HepG2 (cell line): Measurements from ENCODE around the gene SSNA1. TPM values are rescaled to one million over a fixed set of nuclear protein-coding genes. Genes with fewer than 3 reads are reported as not detected.

Source experiments
- ARNT2 ChIP-seq: sonication (generic); formaldehyde crosslinking; IDR thresholded peaks from 2 replicates; pipeline ENCODE4 v1.8.0; 2022; ENCODE audit warnings: mild to moderate bottlenecking, low read depth, missing genetic modification reagents, moderate library complexity
- EZH2 ChIP-seq: conservative IDR thresholded peaks from 2 replicates; pipeline ENCODE4 v1.6.1; 2012; ENCODE audit warnings: mild to moderate bottlenecking, low read depth, low read length, moderate library complexity
- HOXA5 ChIP-seq: sonication (generic); formaldehyde crosslinking; IDR thresholded peaks from 2 replicates; pipeline ENCODE4 v1.4.0; 2020; ENCODE audit warnings: missing genetic modification reagents
- IKZF1 ChIP-seq: fragments of 450-650 bp; IDR thresholded peaks from 2 replicates; pipeline ENCODE4 v1.7.1; 2016
- KDM1A ChIP-seq: IDR thresholded peaks from 2 replicates; pipeline ENCODE4 v1.6.1; 2016; ENCODE audit warnings: missing compliant biosample characterization
- MAFF ChIP-seq: IDR thresholded peaks from 2 replicates; pipeline ENCODE4 v1.6.1; 2011; ENCODE audit warnings: low read depth, low read length, improper control_type of control experiment
- NR2C2 ChIP-seq: sonication (generic); formaldehyde crosslinking; IDR thresholded peaks from 2 replicates; pipeline ENCODE4 v1.4.0; 2020; ENCODE audit warnings: missing genetic modification reagents, mild to moderate bottlenecking, moderate library complexity, borderline replicate concordance
- PCBP1 ChIP-seq: fragments of 200-400 bp; formaldehyde crosslinking; IDR thresholded peaks from 2 replicates; pipeline ENCODE4 v1.6.1; 2017; ENCODE audit warnings: mild to moderate bottlenecking, low read depth, low read length, borderline replicate concordance
- PHB2 ChIP-seq: fragments of 450-650 bp; IDR thresholded peaks from 2 replicates; pipeline ENCODE4 v1.6.1; 2018; ENCODE audit not compliant: partially characterized antibody
- PHF5A ChIP-seq: IDR thresholded peaks from one replicate; pipeline ENCODE4 v1.6.1; 2018; ENCODE audit warnings: low read depth, missing genetic modification reagents; ENCODE audit not compliant: unreplicated experiment
- POLR2G ChIP-seq: fragments of 200-400 bp; formaldehyde crosslinking; IDR thresholded peaks from 2 replicates; pipeline ENCODE4 v1.6.1; 2018; ENCODE audit warnings: mild to moderate bottlenecking, low read depth, low read length, moderate library complexity
- SETDB1 ChIP-seq: sonication (generic); formaldehyde crosslinking; IDR thresholded peaks from 2 replicates; pipeline ENCODE4 v1.5.1; 2020; ENCODE audit warnings: missing genetic modification reagents, mild to moderate bottlenecking, borderline replicate concordance
- SPEN ChIP-seq: sonication (generic); formaldehyde crosslinking; IDR thresholded peaks from 2 replicates; pipeline ENCODE4 v1.5.1; 2020; ENCODE audit warnings: low read depth, mild to moderate bottlenecking, missing genetic modification reagents
- ZFAT ChIP-seq: sonication (generic); formaldehyde crosslinking; conservative IDR thresholded peaks from 2 replicates; pipeline ENCODE4 v1.8.1; 2023; ENCODE audit warnings: missing genetic modification reagents, inconsistent platforms
- ZNF20 ChIP-seq: sonication (generic); formaldehyde crosslinking; IDR thresholded peaks from 2 replicates; pipeline ENCODE4 v1.4.0; 2020; ENCODE audit warnings: mild to moderate bottlenecking, moderate library complexity, missing genetic modification reagents
- ZNF34 ChIP-seq: sonication (generic); formaldehyde crosslinking; IDR thresholded peaks from 2 replicates; pipeline ENCODE4 v1.4.0; 2020; ENCODE audit warnings: mild to moderate bottlenecking, missing genetic modification reagents, borderline replicate concordance
- ZNF367 ChIP-seq: sonication (generic); formaldehyde crosslinking; IDR thresholded peaks from 2 replicates; pipeline ENCODE4 v1.4.0; 2020; ENCODE audit warnings: missing genetic modification reagents, borderline replicate concordance
- ZNF569 ChIP-seq: sonication (generic); formaldehyde crosslinking; IDR thresholded peaks from 2 replicates; pipeline ENCODE4 v1.5.0; 2020; ENCODE audit warnings: mild to moderate bottlenecking, missing genetic modification reagents, moderate library complexity, borderline replicate concordance
- ZNF660 ChIP-seq: sonication (generic); formaldehyde crosslinking; IDR thresholded peaks from 2 replicates; pipeline ENCODE4 v1.5.1; 2020; ENCODE audit warnings: mild to moderate bottlenecking, low read depth, missing genetic modification reagents, borderline replicate concordance
- ZNF775 ChIP-seq: sonication (generic); formaldehyde crosslinking; IDR thresholded peaks from 2 replicates; pipeline ENCODE4 v1.4.0; 2020; ENCODE audit warnings: missing genetic modification reagents, mild to moderate bottlenecking, moderate library complexity, borderline replicate concordance
- ZSCAN12 ChIP-seq: sonication (generic); formaldehyde crosslinking; IDR thresholded peaks from 2 replicates; pipeline ENCODE4 v1.9.0; 2021; ENCODE audit warnings: mild to moderate bottlenecking, missing genetic modification reagents
- ZSCAN29 ChIP-seq: sonication (generic); formaldehyde crosslinking; conservative IDR thresholded peaks from 2 replicates; pipeline ENCODE4 v1.4.0; 2020; ENCODE audit warnings: mild to moderate bottlenecking, missing genetic modification reagents
- polyA plus RNA-seq, 8 experiments: library from polyadenylated mRNA; depleted of rRNA in 3 of 8; stranded (reverse) in 7 of 8; unstranded in 1 of 8; fragments of >200 nt; fragmentation: Illumina TruSeq in 4 of 8; extraction: Trizol in 4 of 8; gene quantifications; 2 replicates each; pipeline versions ENCODE4 v1.2.1 to v1.2.3, GENCODE V29; 2011 to 2016; ENCODE audit warnings: low read depth in 4 of 8, missing spikeins in 1 of 8, mixed read lengths in 1 of 8; ENCODE audit not compliant: insufficient read depth in 1 of 8
- total RNA-seq, 5 experiments: library from RNA; depleted of rRNA; stranded (reverse); fragments of >200 nt; fragmentation: Illumina TruSeq; extraction: Trizol; gene quantifications; 2 replicates each; pipeline ENCODE4 v1.2.3, GENCODE V29; 2016; ENCODE audit warnings: low read depth in 1 of 5
- TF ChIP-seq, protein P1 (sequence below): IDR thresholded peaks from 2 replicates; pipeline ENCODE4 v1.6.1; 2016; ENCODE audit warnings: low read depth, missing genetic modification reagents, missing compliant biosample characterization
- TF ChIP-seq, protein P2 (sequence below): sonication (generic); formaldehyde crosslinking; IDR thresholded peaks from 2 replicates; pipeline ENCODE4 v1.4.0; 2020; ENCODE audit warnings: missing genetic modification reagents, borderline replicate concordance
- TF ChIP-seq, protein P3 (sequence below): sonication (generic); formaldehyde crosslinking; IDR thresholded peaks from 2 replicates; pipeline ENCODE4 v1.8.0; 2022; ENCODE audit warnings: missing genetic modification reagents, mild to moderate bottlenecking, borderline replicate concordance

The SSNA1 gene
- total and polyA plus RNA-seq, 2 of the 13 experiments (the other 11 are each of a cell fraction or from before 2014, with no cell fraction given) = 35.9 to 49.4 TPM

- TF ChIP-seq, protein P1, sequence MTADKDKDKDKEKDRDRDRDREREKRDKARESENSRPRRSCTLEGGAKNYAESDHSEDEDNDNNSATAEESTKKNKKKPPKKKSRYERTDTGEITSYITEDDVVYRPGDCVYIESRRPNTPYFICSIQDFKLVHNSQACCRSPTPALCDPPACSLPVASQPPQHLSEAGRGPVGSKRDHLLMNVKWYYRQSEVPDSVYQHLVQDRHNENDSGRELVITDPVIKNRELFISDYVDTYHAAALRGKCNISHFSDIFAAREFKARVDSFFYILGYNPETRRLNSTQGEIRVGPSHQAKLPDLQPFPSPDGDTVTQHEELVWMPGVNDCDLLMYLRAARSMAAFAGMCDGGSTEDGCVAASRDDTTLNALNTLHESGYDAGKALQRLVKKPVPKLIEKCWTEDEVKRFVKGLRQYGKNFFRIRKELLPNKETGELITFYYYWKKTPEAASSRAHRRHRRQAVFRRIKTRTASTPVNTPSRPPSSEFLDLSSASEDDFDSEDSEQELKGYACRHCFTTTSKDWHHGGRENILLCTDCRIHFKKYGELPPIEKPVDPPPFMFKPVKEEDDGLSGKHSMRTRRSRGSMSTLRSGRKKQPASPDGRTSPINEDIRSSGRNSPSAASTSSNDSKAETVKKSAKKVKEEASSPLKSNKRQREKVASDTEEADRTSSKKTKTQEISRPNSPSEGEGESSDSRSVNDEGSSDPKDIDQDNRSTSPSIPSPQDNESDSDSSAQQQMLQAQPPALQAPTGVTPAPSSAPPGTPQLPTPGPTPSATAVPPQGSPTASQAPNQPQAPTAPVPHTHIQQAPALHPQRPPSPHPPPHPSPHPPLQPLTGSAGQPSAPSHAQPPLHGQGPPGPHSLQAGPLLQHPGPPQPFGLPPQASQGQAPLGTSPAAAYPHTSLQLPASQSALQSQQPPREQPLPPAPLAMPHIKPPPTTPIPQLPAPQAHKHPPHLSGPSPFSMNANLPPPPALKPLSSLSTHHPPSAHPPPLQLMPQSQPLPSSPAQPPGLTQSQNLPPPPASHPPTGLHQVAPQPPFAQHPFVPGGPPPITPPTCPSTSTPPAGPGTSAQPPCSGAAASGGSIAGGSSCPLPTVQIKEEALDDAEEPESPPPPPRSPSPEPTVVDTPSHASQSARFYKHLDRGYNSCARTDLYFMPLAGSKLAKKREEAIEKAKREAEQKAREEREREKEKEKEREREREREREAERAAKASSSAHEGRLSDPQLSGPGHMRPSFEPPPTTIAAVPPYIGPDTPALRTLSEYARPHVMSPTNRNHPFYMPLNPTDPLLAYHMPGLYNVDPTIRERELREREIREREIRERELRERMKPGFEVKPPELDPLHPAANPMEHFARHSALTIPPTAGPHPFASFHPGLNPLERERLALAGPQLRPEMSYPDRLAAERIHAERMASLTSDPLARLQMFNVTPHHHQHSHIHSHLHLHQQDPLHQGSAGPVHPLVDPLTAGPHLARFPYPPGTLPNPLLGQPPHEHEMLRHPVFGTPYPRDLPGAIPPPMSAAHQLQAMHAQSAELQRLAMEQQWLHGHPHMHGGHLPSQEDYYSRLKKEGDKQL (CRISPR knock-in tag) = no peak
- TF ChIP-seq, protein P2, sequence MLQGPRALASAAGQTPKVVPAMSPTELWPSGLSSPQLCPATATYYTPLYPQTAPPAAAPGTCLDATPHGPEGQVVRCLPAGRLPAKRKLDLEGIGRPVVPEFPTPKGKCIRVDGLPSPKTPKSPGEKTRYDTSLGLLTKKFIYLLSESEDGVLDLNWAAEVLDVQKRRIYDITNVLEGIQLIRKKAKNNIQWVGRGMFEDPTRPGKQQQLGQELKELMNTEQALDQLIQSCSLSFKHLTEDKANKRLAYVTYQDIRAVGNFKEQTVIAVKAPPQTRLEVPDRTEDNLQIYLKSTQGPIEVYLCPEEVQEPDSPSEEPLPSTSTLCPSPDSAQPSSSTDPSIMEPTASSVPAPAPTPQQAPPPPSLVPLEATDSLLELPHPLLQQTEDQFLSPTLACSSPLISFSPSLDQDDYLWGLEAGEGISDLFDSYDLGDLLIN = no peak
- no peak for TF ChIP-seq HOXA5 (CRISPR knock-in tag)
- TF ChIP-seq ZFAT (CRISPR knock-in tag) = no peak
- TF ChIP-seq ZNF569 (CRISPR knock-in tag) = no peak
- TF ChIP-seq ZNF367 (CRISPR knock-in tag) = no peak
- TF ChIP-seq, protein P3, sequence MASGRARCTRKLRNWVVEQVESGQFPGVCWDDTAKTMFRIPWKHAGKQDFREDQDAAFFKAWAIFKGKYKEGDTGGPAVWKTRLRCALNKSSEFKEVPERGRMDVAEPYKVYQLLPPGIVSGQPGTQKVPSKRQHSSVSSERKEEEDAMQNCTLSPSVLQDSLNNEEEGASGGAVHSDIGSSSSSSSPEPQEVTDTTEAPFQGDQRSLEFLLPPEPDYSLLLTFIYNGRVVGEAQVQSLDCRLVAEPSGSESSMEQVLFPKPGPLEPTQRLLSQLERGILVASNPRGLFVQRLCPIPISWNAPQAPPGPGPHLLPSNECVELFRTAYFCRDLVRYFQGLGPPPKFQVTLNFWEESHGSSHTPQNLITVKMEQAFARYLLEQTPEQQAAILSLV (CRISPR knock-in tag) = no peak
- no peak for TF ChIP-seq ZNF775
- no peak for TF ChIP-seq ZSCAN12
- no peak for TF ChIP-seq ZSCAN29 (CRISPR knock-in tag)
- no peak; the same call in 1 of the 2 replicates for TF ChIP-seq NR2C2 (CRISPR knock-in tag)
- TF ChIP-seq PHB2 = no peak
- peak; percentile 71 for TF ChIP-seq POLR2G
- no peak for TF ChIP-seq KDM1A (CRISPR knock-in tag)
- no peak for TF ChIP-seq ZNF34 (CRISPR knock-in tag)
- TF ChIP-seq SPEN (CRISPR knock-in tag) = no peak
- no peak for TF ChIP-seq SETDB1
- TF ChIP-seq ARNT2 = no peak; the same call in 1 of the 2 replicates
- no peak for TF ChIP-seq EZH2
- TF ChIP-seq ZNF660 (CRISPR knock-in tag) = no peak
- TF ChIP-seq PHF5A (CRISPR knock-in tag) = no peak
- no peak for TF ChIP-seq IKZF1
- no peak for TF ChIP-seq ZNF20 (CRISPR knock-in tag)
- no peak for TF ChIP-seq PCBP1
- no peak for TF ChIP-seq MAFF
Measured at GRCh38 chr9:137218754-137219271, 30.3 kb downstream of the SSNA1 start (continued).
